WERI-Rb-1 (cell line): ENCODE measurements around the gene ODF4.
"Not testable (repeated sequence)": the region's sequence is repeated elsewhere in the genome, so short reads cannot be mapped to it uniquely, and the experiment has no call there.

Source experiments
- DNase-seq: peaks from one replicate; pipeline ENCODE4 v3.0.0-alpha.2; 2020
- H3K27ac ChIP-seq: fragments of 250-450 bp; sonication (Bioruptor Pico); 2 replicates; pipeline ENCODE4 v1.5.1; 2020; ENCODE audit warnings: mild to moderate bottlenecking, moderate library complexity
- H3K27me3 ChIP-seq: fragments of 250-450 bp; sonication (Bioruptor Pico); 2 replicates; pipeline ENCODE4 v1.5.1; 2021; ENCODE audit warnings: mild to moderate bottlenecking, low read depth, moderate library complexity; ENCODE audit not compliant: insufficient read depth, severe bottlenecking
- H3K36me3 ChIP-seq: fragments of 250-450 bp; sonication (Bioruptor Pico); 2 replicates; pipeline ENCODE4 v1.5.1; 2020; ENCODE audit warnings: mild to moderate bottlenecking, moderate library complexity
- H3K4me3 ChIP-seq: 2 replicates; pipeline ENCODE4 v1.5.1; 2011; ENCODE audit warnings: low read depth, mild to moderate bottlenecking, control low read depth, low read length
- H3K9me3 ChIP-seq: fragments of 250-450 bp; sonication (Bioruptor Pico); 2 replicates; pipeline ENCODE4 v1.5.1; 2021; ENCODE audit warnings: mild to moderate bottlenecking, moderate library complexity; ENCODE audit not compliant: severe bottlenecking
- CTCF ChIP-seq: IDR thresholded peaks from 2 replicates; pipeline ENCODE4 v1.5.1; 2011; ENCODE audit warnings: low read depth, mild to moderate bottlenecking, control low read depth, inconsistent platforms, low read length

The ODF4 gene

GRCh38 chr17:8341456-8341855 lies 1.8 kb downstream of the ODF4 start:
- Histone ChIP-seq H3K27me3 (no peaks in the 10 kb centered on the region), H3K36me3 (no peaks in the 10 kb centered on the region), H3K4me3 (no peak overlapping the region), H3K27ac (no peak overlapping the region), H3K9me3 (no peaks in the 10 kb centered on the region)
- DNase-seq, result no peak
- TF ChIP-seq CTCF, result no peak

GRCh38 chr17:8345052-8345690 lies 5.5 kb downstream of the ODF4 start:
- TF ChIP-seq CTCF, result no peak
- Histone ChIP-seq H3K27me3 (no peaks in the 10 kb centered on the region), H3K27ac (no peak overlapping the region), H3K4me3 (no peak overlapping the region), H3K36me3 (no peaks in the 10 kb centered on the region), H3K9me3 (no peaks in the 10 kb centered on the region)
- DNase-seq, result no peak

- Histone ChIP-seq H3K4me3 (no peak overlapping the region), H3K9me3 (no peaks in the 10 kb centered on the region), H3K27ac (no peak overlapping the region), H3K27me3 (no peaks in the 10 kb centered on the region), H3K36me3 (no peaks in the 10 kb centered on the region)
- DNase-seq, result no peak
- no peak for TF ChIP-seq CTCF
These were observed 6.5 kb downstream of the ODF4 start for GRCh38 chr17:8345951-8346665.

GRCh38 chr17:8347001-8347400 lies 7.4 kb downstream of the ODF4 start:
- DNase-seq, H3K9me3 ChIP-seq: not testable (repeated sequence)

GRCh38 chr17:8350339-8350738 lies 10.7 kb downstream of the ODF4 start:
- Histone ChIP-seq H3K4me3 (no peak overlapping the region), H3K36me3 (no peaks in the 10 kb centered on the region), H3K27ac (no peak overlapping the region), H3K27me3 (no peaks in the 10 kb centered on the region), H3K9me3 (no peaks in the 10 kb centered on the region)
- DNase-seq, result no peak
- no peak for TF ChIP-seq CTCF

More at GRCh38 chr17:8347001-8347400, 7.4 kb downstream of the ODF4 start:
- H3K27me3 ChIP-seq, H3K36me3 ChIP-seq, H3K27ac ChIP-seq, H3K4me3 ChIP-seq: not testable (repeated sequence)

GRCh38 chr17:8353736-8354135 lies 14.1 kb downstream of the ODF4 start:
- H3K36me3 ChIP-seq, result no peaks in the 10 kb centered on the region
- no peak for DNase-seq
- no peak for TF ChIP-seq CTCF
- no peak overlapping the region for H3K4me3 ChIP-seq
- no peaks in the 10 kb centered on the region for H3K9me3 ChIP-seq
- H3K27ac ChIP-seq, result no peak overlapping the region
- no peaks in the 10 kb centered on the region for H3K27me3 ChIP-seq
